ENCODE measurements around the gene SHISA5.
"Not testable (repeated sequence)": the region's sequence is repeated elsewhere in the genome, so short reads cannot be mapped to it uniquely, and the experiment has no call there.

SHISA5 gene

DNA sequence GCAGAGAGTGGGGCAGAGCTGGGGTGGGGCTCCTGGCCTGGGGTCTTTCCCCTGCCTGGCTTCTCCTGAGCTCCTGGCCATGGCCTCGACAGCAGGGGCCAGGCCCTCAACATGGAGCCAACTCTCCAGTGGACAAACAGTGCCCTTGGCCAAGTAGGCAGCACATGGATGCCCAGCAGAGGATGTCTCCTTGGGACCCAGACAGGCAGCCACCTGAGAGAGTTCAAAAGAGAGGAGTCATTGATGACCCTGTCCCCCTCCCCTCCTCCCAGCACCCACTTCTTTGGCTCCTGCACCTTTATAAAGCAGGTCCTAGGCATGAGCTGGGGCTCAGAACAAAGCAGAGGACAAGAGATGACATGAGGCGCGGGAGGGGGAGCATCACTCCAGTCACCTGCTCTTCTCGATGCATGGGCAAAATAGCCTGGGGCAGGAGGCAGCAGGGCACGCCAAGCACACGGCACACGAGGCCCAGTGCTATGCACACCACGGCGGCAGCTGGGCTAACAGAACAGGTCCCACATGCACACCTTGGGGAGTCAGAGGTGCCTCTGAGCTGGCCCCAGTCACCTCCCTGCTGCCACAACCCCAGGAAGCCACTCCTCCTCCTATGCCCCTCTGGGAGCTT lies 27.4 kb downstream of the SHISA5 start:
- no peak for DNase-seq

DNA sequence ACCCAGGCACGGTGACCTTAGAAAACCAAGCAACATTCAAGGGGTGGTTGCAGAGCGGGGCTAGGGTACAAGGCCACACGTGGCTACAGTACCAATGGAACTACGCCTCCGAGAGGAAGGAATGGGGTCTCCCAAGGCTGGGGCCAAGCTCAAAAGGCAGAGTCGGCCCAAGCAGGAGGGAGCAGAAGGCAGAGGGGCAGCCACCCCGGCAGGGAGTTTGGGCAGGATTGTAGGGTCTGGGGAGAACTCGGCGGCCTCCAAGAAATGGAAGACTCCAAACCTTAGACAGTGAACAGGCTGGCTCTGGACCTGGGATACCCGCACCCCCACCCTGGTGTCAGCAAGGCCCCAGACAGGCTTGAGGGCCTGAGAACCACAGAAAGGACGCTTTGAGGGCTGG lies 28.8 kb downstream of the SHISA5 start:
- DNase-seq, result no peak

DNA sequence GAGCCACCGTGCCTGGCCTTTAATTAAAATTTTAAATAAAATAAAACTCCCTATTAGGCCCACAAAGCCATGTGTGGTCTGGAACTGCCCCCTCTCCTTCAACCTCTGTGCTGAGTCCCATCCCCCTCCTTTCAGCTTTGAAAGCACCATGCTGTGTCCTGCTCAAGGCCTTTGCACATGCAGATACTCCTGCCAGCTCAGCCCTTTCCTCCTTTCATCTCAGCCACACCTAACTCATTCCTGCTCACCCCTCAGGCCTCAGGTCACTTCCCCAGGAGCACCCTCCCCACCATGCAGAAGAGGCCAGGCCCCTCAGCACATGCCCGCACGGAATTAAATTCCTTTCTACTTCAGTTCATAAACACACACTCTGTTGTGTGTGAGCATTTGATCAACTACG lies 29.4 kb downstream of the SHISA5 start:
- DNase-seq, result no peak

DNA sequence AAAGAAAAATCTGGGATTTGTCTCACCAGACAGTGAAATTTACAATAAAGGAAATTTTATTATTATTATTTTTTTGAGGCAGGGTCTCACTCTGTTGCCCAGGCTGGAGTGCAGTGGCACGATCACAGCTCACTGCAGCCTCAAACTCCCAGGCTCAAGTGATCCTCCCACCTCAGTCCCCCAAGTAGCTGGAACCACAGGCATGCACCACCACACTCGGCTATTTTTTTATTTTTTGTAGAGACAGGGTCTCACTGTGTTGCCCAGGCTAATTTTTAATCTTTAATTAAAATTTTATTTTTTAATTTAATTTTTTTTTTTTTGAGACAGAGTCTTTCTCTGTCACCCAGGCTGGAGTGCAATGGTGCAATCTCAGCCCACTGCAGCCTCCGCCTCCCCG lies 29.9 kb downstream of the SHISA5 start:
- not testable (repeated sequence) for DNase-seq

- DNase-seq, result no peak
These were observed 30.4 kb downstream of the SHISA5 start for GRCh38 chr3:48473617-48473952.

DNA sequence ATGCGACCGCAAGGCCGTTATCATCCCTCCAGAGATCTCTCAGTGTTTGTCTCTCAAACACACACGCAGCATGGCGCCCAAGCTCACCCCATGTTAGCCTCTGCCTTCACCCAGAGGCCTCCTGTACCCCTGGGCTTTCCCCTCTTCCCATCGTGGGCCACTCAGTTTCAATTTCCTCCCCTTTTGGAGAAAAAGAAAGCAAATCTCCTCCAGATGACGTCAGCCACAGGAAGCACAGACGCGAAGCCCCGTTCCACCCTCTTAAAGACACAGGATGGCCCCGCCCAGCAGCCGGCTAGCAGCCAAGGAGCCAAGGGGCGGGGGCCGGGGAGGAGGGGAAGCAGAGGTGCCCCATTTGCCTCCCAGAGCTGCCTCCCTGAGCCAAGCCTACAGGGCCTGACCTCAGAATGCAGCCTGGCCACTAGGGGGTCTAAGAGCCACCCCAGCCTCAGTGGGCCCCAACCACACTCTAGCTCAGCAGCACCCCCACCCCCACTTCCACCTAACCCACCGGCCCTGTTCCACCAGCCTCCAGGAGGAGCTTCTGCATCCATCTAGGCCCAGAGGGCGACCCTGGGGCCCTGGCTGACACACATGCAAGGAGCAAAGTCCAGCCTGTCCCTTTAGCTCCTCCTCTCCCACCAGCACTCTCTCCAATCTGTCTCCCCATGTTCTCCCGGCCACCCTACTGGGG lies 30.9 kb downstream of the SHISA5 start:
- DNase-seq, result no peak

GRCh38 chr3:48472673-48472922 lies 31.4 kb downstream of the SHISA5 start:
- no peak for DNase-seq

GRCh38 chr3:48470286-48470685 lies 33.7 kb downstream of the SHISA5 start:
- DNase-seq, result no peak

GRCh38 chr3:48469046-48469915 lies 34.7 kb downstream of the SHISA5 start:
- DNase-seq, result no peak

GRCh38 chr3:48468329-48468731 lies 35.6 kb downstream of the SHISA5 start:
- DNase-seq, result no peak

- DNase-seq, result no peak
These were observed 36.3 kb downstream of the SHISA5 start for GRCh38 chr3:48467473-48468267.

DNA sequence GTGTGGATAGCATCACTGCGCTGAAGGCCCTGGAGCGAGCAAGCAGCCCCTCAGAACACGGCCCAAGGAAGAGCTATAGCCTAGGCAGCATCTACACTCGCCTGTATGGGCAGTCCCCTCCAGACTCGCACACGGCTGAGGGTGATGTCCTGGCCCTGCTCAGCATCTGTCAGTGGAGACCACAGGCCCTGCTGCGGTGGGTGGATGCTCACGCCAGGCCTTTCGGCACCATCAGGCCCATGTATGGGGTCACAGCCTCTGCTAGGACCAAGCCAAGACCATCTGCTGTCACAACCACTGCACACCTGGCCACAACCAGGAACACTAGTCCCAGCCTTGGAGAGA lies 36.9 kb downstream of the SHISA5 start:
- DNase-seq, result no peak

DNA sequence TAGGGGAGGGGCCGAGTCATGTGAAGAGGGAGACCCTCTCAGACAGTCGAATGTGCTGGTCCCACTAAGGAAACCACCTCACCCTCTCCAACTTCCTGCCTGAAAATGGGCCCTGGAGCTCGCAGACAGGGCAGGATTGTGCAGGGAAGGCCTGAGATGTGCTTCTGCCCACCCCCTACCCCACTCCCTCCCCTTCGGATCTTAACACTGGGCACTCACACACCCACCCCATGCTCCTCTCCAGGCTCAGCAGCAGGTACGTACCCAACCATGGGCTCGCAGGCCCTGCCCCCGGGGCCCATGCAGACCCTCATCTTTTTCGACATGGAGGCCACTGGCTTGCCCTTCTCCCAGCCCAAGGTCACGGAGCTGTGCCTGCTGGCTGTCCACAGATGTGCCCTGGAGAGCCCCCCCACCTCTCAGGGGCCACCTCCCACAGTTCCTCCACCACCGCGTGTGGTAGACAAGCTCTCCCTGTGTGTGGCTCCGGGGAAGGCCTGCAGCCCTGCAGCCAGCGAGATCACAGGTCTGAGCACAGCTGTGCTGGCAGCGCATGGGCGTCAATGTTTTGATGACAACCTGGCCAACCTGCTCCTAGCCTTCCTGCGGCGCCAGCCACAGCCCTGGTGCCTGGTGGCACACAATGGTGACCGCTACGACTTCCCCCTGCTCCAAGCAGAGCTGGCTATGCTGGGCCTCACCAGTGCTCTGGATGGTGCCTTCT lies 37.4 kb downstream of the SHISA5 start:
- no peak for DNase-seq

DNA sequence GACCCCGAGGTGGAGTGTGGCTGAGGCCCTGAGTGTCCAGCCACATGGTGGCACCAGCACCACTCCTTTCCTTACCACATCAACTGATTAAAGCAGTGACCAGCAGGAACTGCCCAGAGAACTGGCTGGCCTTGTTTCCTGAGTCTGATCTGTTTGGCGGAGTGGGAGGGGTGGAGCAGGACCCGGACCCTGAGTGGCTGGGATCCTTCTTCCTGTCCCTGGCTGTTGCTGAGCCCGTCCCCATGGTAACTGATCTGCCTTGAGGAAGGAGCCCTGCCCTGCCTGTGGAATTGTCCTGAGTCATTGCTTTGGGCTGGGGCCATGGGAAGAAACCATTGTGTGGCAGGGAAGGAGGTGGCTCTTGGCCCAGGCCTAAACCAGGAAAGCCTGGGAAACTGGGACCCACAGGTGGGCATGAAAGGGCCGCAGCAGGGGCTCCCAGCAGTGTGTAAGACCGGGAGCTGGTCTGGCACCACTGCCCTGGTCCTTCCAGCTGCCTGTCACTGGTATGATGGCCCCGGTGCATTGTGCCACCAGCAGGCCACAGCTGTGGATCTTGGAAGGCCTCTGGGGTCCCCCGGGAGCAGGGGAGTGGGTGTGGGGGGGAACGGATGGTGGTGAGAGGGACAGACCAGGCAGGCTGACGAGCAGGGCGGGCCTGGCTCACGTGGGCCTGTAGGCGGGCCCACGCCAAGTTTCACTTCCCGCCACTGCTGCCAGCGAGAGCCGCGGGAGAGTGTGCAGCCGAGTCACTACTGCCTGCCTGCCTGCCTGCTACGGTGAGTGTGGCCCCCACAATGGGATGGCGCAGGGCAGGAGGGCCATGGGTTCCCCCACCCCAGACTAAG lies 38.2 kb downstream of the SHISA5 start:
- DNase-seq, result peak; percentile 56

DNA sequence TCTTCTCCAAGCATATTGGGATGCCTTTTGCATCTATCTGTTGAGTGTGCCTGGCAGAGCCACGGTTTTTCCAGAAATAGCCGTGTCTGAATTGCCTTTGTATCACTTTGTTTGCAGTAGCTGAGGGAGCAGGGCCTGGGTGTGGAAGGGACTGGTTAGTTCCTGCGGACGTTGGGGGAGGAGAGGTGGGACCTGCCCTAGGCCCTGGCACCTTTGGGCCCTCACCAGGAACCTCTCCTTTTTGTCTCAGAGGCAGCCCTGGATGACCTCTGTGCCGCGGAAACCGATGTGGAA lies 38.8 kb downstream of the SHISA5 start:
- no peak for DNase-seq

GRCh38 chr3:48464713-48465221 lies 39.2 kb downstream of the SHISA5 start:
- no peak for DNase-seq

- no peak for DNase-seq
These were observed 40.3 kb downstream of the SHISA5 start for GRCh38 chr3:48463703-48464102.

DNA sequence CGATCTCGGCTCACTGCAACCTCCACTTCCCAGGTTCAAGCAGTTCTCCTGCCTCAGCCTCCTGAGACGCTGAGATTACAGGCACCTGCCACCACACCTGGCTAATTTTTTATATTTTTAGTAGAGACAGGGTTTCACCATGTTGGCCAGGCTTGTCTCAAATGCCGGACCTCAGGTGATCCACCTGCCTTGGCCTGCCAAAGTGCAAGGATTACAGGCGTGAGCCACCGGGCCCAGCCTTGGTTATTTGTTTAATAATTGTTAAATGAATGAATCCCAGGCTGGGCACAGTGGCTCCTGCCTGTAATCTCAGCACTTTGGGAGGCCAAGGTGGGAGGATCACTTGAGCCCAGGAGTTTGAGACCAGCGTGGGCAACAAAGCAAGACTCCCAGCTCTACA lies 42.2 kb downstream of the SHISA5 start:
- DNase-seq, result not testable (repeated sequence)

- DNase-seq, result no peak
These were observed 43.5 kb downstream of the SHISA5 start for GRCh38 chr3:48460517-48460902.

DNA sequence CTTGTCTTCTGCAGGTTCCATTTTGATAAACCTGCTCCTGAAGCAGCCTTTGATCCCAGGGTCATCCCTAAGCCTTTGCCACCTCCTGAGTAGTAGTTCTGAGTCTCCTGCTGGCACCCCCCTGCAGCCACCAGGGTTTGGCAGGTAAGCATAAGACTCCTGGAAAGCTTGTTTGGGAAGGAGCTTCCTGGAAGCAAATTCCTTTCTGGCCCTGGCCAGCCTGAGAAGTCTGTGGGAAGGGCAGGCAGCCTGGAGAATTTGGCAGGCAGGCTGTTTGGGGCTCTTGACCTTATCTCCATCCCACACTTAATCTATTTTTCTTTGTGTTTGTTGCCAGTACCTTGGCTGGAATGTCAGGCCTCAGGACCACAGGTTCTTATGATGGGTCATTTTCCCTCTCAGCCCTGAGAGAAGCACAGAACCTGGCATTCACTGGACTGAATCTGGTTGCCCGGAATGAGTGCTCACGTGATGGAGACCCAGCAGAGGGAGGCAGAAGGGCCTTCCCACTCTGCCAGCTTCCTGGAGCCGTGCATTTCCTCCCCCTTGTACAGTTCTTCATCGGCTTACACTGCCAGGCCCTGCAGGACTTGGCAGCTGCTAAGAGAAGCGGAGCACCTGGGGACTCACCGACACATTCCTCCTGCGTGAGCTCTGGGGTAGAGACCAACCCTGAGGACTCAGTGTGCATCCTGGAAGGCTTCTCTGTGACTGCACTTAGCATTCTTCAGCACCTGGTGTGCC lies 44.0 kb downstream of the SHISA5 start:
- no peak for DNase-seq

GRCh38 chr3:48459331-48459730 lies 44.6 kb downstream of the SHISA5 start:
- DNase-seq, result no peak

Data from NCI-H526 treated with DMSO at 0.1 percent for 48 hours (cell line).